Measurements from ENCODE around the gene CACNB4.

DNA sequence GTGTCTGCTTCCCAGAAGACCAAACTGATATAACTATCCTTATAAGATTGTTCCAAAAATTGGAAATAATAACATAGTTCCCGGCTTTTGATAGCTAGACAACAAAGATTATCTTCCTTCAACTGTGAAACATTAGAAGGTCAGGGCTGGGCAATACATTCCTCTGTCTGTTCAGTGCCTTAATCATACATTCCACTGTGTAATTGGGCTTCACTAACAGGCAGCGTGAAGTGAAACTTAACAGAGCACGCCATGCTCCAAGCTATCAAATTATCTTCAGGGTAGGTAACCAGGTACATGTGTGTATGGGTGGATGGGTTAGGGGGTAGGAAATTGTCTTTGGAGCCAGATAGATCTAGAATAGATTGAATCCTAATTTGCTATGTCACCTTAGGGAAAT lies 247.1 kb downstream of the CACNB4 start:
- TF ChIP-seq CTCF (conservative IDR thresholded peaks at IDR 0.05; ENCODE audit: low read length) (no peak), EZH2phosphoT487 (IDR thresholded peaks at IDR 0.05; ENCODE audit: borderline replicate concordance) (no peak)

All from Loucy (cell line).